Neuronal stem cell (in vitro differentiated cells): Measurements from ENCODE around the gene GNB2.
"Not testable (repeated sequence)": the region's sequence is repeated elsewhere in the genome, so short reads cannot be mapped to it uniquely, and the experiment has no call there.

Source experiments
- DNase-seq: peaks from one replicate; pipeline ENCODE4 v3.0.0-alpha.2; 2013; ENCODE audit warnings: low spot score
- H2AFZ ChIP-seq: one replicate; pipeline ENCODE4 v1.6.1; 2013; ENCODE audit warnings: mild to moderate bottlenecking, low read length, inconsistent platforms
- H2AK5ac ChIP-seq: 2 replicates; pipeline ENCODE4 v1.6.1; 2013; ENCODE audit warnings: low read depth, mild to moderate bottlenecking, inconsistent platforms, low read length, moderate library complexity, mixed read lengths
- H2BK120ac ChIP-seq: 2 replicates; pipeline ENCODE4 v1.6.1; 2013; ENCODE audit warnings: low read depth, mild to moderate bottlenecking, inconsistent platforms, low read length, moderate library complexity, mixed read lengths
- H2BK12ac ChIP-seq: one replicate; pipeline ENCODE4 v1.6.1; 2013; ENCODE audit warnings: low read length, inconsistent platforms
- H2BK15ac ChIP-seq: 2 replicates; pipeline ENCODE4 v1.6.1; 2013; ENCODE audit warnings: mild to moderate bottlenecking, low read length, inconsistent platforms, mixed read lengths
- H2BK5ac ChIP-seq: one replicate; pipeline ENCODE4 v1.6.1; 2013; ENCODE audit warnings: inconsistent platforms, mild to moderate bottlenecking, low read length, moderate library complexity
- H3K14ac ChIP-seq: one replicate; pipeline ENCODE4 v1.6.1; 2013; ENCODE audit warnings: low read length, inconsistent platforms
- H3K18ac ChIP-seq: 2 replicates; pipeline ENCODE4 v1.6.1; 2013; ENCODE audit warnings: low read length, inconsistent platforms
- H3K23ac ChIP-seq: 2 replicates; pipeline ENCODE4 v1.6.1; 2013; ENCODE audit warnings: low read depth, mild to moderate bottlenecking, mixed read lengths, low read length, inconsistent platforms; ENCODE audit not compliant: poor library complexity
- H3K27ac ChIP-seq: replicated peaks from 3 replicates; pipeline ENCODE4 v1.5.1; 2013; ENCODE audit warnings: low read length, inconsistent platforms
- H3K27me3 ChIP-seq, 3 experiments: 2 replicates each; pipeline ENCODE4 v1.6.1; 2013; ENCODE audit warnings: low read length in 3 of 3, mild to moderate bottlenecking in 2 of 3, inconsistent platforms in 1 of 3, low read depth in 1 of 3, mixed read lengths in 1 of 3, moderate library complexity in 1 of 3; ENCODE audit not compliant: control insufficient read depth in 3 of 3, insufficient read depth in 3 of 3
- H3K36me3 ChIP-seq, 2 donors: replicated peaks in 1 of 2; 2 replicates each; pipeline ENCODE4 v1.6.1; 2013; ENCODE audit warnings: low read length in 2 of 2; ENCODE audit not compliant: control insufficient read depth in 2 of 2, insufficient read depth in 2 of 2
- H3K4ac ChIP-seq: 2 replicates; pipeline ENCODE4 v1.6.1; 2013; ENCODE audit warnings: inconsistent platforms, mild to moderate bottlenecking, low read length, moderate library complexity
- H3K4me1 ChIP-seq, 2 donors: 1 replicate in 1 of 2; 2 replicates in 1 of 2; pipeline ENCODE4 v1.6.1; 2013; ENCODE audit warnings: low read length in 2 of 2, low read depth in 1 of 2; ENCODE audit not compliant: control insufficient read depth in 2 of 2, insufficient read depth in 1 of 2
- H3K4me2 ChIP-seq: one replicate; pipeline ENCODE4 v1.6.1; 2013; ENCODE audit warnings: mild to moderate bottlenecking, low read length, inconsistent platforms; ENCODE audit not compliant: insufficient read depth, poor library complexity, severe bottlenecking
- H3K4me3 ChIP-seq, 2 donors: 2 replicates each; pipeline ENCODE4 v1.5.1; 2013; ENCODE audit warnings: low read length in 2 of 2, mild to moderate bottlenecking in 2 of 2, inconsistent platforms in 1 of 2, moderate library complexity in 1 of 2
- H3K79me1 ChIP-seq: one replicate; pipeline ENCODE4 v1.6.1; 2013; ENCODE audit warnings: low read depth, mild to moderate bottlenecking, inconsistent platforms, low read length, moderate library complexity
- H3K9ac ChIP-seq: one replicate; pipeline ENCODE4 v1.6.1; 2013; ENCODE audit warnings: mild to moderate bottlenecking, low read depth, low read length, inconsistent platforms; ENCODE audit not compliant: poor library complexity
- H3K9me3 ChIP-seq, 2 donors: replicated peaks in 1 of 2; 2 replicates each; pipeline versions ENCODE3 to v1.6.1; 2013; ENCODE audit warnings: low read length in 2 of 2, mild to moderate bottlenecking in 2 of 2, inconsistent platforms in 1 of 2, low read depth in 1 of 2, mixed read lengths in 1 of 2, moderate library complexity in 1 of 2; ENCODE audit not compliant: control insufficient read depth in 2 of 2, insufficient read depth in 1 of 2
- H4K8ac ChIP-seq: one replicate; pipeline ENCODE4 v1.6.1; 2013; ENCODE audit warnings: low read depth, mild to moderate bottlenecking, inconsistent platforms, low read length, moderate library complexity
- H4K91ac ChIP-seq: one replicate; pipeline ENCODE4 v1.6.1; 2013; ENCODE audit warnings: low read length, low read depth, mild to moderate bottlenecking, inconsistent platforms; ENCODE audit not compliant: poor library complexity
- WGBS, 2 donors: extraction: QIAGEN DNeasy Blood & Tissue Kit; methylation state at CpG; one replicate each; pipeline ENCODE4 v1.1.7; 2013; ENCODE audit warnings: missing lambda C conversion rate in 2 of 2, mixed read lengths in 1 of 2; ENCODE audit not compliant: insufficient read length in 2 of 2, insufficient replicate concordance in 1 of 2; ENCODE audit errors: extremely low coverage in 2 of 2; 5-methylcytosine and 5-hydroxymethylcytosine counted together

GNB2 gene

GRCh38 chr7:100714725-100715124, 41.2 kb downstream of the GNB2 start:
- no peaks in the 10 kb centered on the region for H3K79me1 ChIP-seq
- no peak overlapping the region for H4K8ac ChIP-seq
- DNase-seq, result no peak
- WGBS, 2 donors, result no CpG with 5 or more reads among the region's 8 CpGs
- H3K4me1 ChIP-seq, result peaks cover 0 to 1% of the 10 kb centered on the region in 2 donors
- no peak overlapping the region for H3K27ac ChIP-seq
- H2BK120ac ChIP-seq, result no peak overlapping the region
- H3K23ac ChIP-seq, result no peak overlapping the region
- H2BK15ac ChIP-seq, result no peak overlapping the region
- H3K9me3 ChIP-seq, result peaks cover 4% of the 10 kb centered on the region in 2 donors
- no peak overlapping the region for H3K4me3 ChIP-seq
- H3K4me2 ChIP-seq, result no peak overlapping the region
- H2BK5ac ChIP-seq, result no peak overlapping the region
- no peak overlapping the region for H3K4ac ChIP-seq
- H3K14ac ChIP-seq, result no peak overlapping the region
- no peaks in the 10 kb centered on the region for H3K36me3 ChIP-seq
- H3K27me3 ChIP-seq, result peaks cover 0 to 6% (median 5%) of the 10 kb centered on the region in 3 experiments
- H3K9ac ChIP-seq, result peak overlapping the region; percentile 27
- no peak overlapping the region for H2AFZ ChIP-seq
- H2AK5ac ChIP-seq, result no peak overlapping the region
- no peak overlapping the region for H4K91ac ChIP-seq
- no peak overlapping the region for H3K18ac ChIP-seq
- H2BK12ac ChIP-seq, result no peak overlapping the region

GRCh38 chr7:100717073-100717472, 43.5 kb downstream of the GNB2 start:
- H2BK12ac ChIP-seq, DNase-seq, H3K27ac ChIP-seq, H2AK5ac ChIP-seq, H4K8ac ChIP-seq, H4K91ac ChIP-seq, H3K4me2 ChIP-seq, H3K79me1 ChIP-seq, H2BK120ac ChIP-seq, H3K9ac ChIP-seq, H2BK5ac ChIP-seq, H3K4me3 ChIP-seq, H3K14ac ChIP-seq, H3K4ac ChIP-seq, H3K18ac ChIP-seq, H2BK15ac ChIP-seq, H2AFZ ChIP-seq, H3K4me1 ChIP-seq, H3K9me3 ChIP-seq, H3K36me3 ChIP-seq, H3K23ac ChIP-seq: not testable (repeated sequence)
- no CpG with 5 or more reads among the region's 2 CpGs for WGBS, 2 donors
- peaks cover 9 to 29% (median 28%) of the 10 kb centered on the region in 3 experiments for H3K27me3 ChIP-seq

GRCh38 chr7:100719523-100720278, 46.2 kb downstream of the GNB2 start:
- no CpG with 5 or more reads among the region's 8 CpGs for WGBS, 2 donors
- H3K4me1 ChIP-seq, result peaks cover 3 to 8% of the 10 kb centered on the region in 2 donors
- no peak overlapping the region for H3K18ac ChIP-seq
- H4K8ac ChIP-seq, result no peak overlapping the region
- peaks cover 4% of the 10 kb centered on the region in 2 donors for H3K9me3 ChIP-seq
- peak overlapping the region; percentile 78 for H2AFZ ChIP-seq
- H3K79me1 ChIP-seq, result peaks cover 2% of the 10 kb centered on the region
- peak overlapping the region; percentile 73 for H3K4me2 ChIP-seq
- H4K91ac ChIP-seq, result no peak overlapping the region
- H3K4ac ChIP-seq, result no peak overlapping the region
- H3K27ac ChIP-seq, result no peak overlapping the region
- H3K14ac ChIP-seq, result no peak overlapping the region
- no peak overlapping the region for H2BK12ac ChIP-seq
- H3K23ac ChIP-seq, result no peak overlapping the region
- DNase-seq, result no peak
- no peaks in the 10 kb centered on the region for H3K36me3 ChIP-seq
- H3K9ac ChIP-seq, result no peak overlapping the region
- H3K27me3 ChIP-seq, result peaks cover 9 to 55% (median 34%) of the 10 kb centered on the region in 3 experiments
- H2AK5ac ChIP-seq, result no peak overlapping the region
- no peak overlapping the region for H2BK120ac ChIP-seq
- H2BK15ac ChIP-seq, result no peak overlapping the region
- no peak overlapping the region for H3K4me3 ChIP-seq
- H2BK5ac ChIP-seq, result no peak overlapping the region

- peak within 1 kb of the TSS; percentile 88 for H3K9ac ChIP-seq
- DNase-seq, result no peak
- peak within 1 kb of the TSS; percentile 48 for H2BK5ac ChIP-seq
- no peak within 1 kb of the TSS for H4K8ac ChIP-seq
- H3K4ac ChIP-seq, result no peak within 1 kb of the TSS
- H3K79me1 ChIP-seq, result peaks cover 2% of the 10 kb centered on the region
- H3K27me3 ChIP-seq, result peaks cover 9 to 55% (median 34%) of the 10 kb centered on the region in 3 experiments
- peak within 1 kb of the TSS; percentile 64 for H2BK120ac ChIP-seq
- H2BK15ac ChIP-seq, result peak within 1 kb of the TSS; percentile 75
- H3K36me3 ChIP-seq, result no peaks in the 10 kb centered on the region
- peak within 1 kb of the TSS; percentile 82 for H3K18ac ChIP-seq
- no peak within 1 kb of the TSS for H4K91ac ChIP-seq
- peak within 1 kb of the TSS; percentile 94 for H3K23ac ChIP-seq
- H3K4me1 ChIP-seq, result peaks cover 3 to 8% of the 10 kb centered on the region in 2 donors
- WGBS, 2 donors, result no CpG with 5 or more reads among the region's 21 CpGs
- peak within 1 kb of the TSS; percentile 69 for H2BK12ac ChIP-seq
- peaks cover 4% of the 10 kb centered on the region in 2 donors for H3K9me3 ChIP-seq
- no peak within 1 kb of the TSS for H2AK5ac ChIP-seq
- H3K4me3 ChIP-seq, result peak within 1 kb of the TSS in 1 of 2 donors; percentile 66
- peak within 1 kb of the TSS; percentile 73 for H3K4me2 ChIP-seq
- H3K14ac ChIP-seq, result peak within 1 kb of the TSS; percentile 63
- peak within 1 kb of the TSS; percentile 78 for H2AFZ ChIP-seq
- no peak within 1 kb of the TSS for H3K27ac ChIP-seq
Observed at GRCh38 chr7:100720279-100720670, 46.7 kb downstream of the GNB2 start, which contains the start of gene EPO. Gene EPO, plus strand, starts transcription at chr7:100720468. Its CDS starts 513 bp downstream, at chr7:100720981.
